AG09319 (cell line): ENCODE measurements around the gene NR1D1.

Experiments
- DNase-seq: peaks from one replicate; pipeline ENCODE4 v3.0.0-alpha.2; 2010; ENCODE audit warnings: low read depth; ENCODE audit errors: extremely low read depth
- CTCF ChIP-seq: IDR thresholded peaks from 2 replicates; pipeline ENCODE4 v1.5.1; 2011; ENCODE audit warnings: low read depth, mild to moderate bottlenecking, inconsistent platforms, low read length, moderate library complexity

NR1D1 gene

DNA sequence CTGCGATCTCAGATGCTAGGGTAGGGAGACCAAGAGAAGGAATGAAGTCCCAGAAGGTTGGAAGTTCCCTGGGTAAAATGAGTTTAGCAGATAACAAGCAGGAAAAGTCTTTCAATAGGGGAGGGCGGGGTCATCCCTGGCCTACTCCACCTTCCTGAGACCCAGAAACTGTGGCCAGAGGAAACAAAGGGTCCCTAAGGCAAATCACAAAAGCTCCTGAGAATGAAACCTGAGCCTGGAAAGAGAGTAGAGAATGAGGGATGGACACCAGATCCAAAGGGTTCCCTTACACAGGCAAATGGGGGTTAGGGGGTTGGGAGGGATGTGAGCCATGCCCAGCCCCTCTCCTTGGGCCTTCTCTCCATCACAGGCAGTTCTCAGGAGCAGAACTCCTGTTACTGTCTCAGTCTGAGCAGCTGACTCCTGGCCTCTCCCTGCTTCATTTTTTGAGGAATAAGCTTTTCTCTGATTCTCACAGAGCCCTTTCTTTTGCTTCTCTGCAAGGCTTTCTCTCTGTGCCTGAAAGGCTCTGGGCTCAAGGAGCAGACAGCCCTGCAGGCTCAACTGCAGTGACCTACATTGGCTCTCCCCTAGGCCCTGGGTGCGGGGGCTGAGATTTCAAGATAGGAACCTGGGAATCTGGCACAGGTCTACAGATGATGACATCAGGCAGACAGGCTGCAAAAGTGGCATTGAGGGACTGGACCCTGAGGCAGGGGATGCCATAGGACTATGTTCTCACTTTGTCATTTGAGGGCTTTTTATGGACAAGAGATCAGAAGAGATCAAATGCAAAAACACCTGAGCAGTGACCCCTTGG, 9.8 kb upstream of the NR1D1 start:
- TF ChIP-seq CTCF: no peak
- no peak for DNase-seq

DNA sequence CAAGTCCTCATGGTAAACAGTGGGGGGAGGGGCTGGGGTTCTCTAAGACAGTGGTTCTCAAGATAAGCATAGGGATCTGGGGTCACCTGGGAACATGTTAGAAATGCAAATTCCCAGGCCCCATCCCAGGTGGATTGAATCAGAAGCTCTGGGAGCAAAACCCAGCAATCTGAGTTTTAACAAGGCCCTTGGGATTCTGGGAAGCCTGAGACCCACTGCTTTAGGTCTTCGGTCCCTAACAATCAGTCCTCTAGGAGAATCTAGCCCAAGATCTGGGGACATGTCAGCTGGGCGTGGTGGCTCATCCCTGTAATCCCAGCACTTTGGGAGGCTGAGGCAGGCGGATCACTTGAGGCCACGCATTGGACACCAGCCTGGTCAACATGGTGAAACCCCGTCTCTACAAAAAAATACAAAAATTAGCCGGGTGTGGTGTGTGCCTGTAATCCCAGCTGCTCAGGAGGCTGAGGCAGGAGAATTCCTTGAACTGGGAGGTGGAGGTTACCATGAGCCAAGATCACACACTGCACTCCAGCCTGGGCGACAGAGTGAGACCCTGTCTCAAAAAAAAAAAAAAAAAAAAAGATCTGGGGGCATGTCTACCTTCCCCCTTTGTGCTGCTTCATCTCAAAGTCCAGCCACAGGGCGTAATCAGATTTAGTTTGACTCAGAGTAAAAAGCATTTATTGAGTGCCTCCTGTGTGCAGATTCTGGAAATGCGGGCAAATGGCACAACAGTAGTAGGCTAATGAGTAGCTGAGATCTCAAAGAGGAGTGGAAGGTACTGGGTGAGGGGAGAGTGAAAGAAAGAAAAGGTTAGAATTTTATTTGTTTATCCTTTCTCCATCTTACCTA, 8.8 kb upstream of the NR1D1 start:
- TF ChIP-seq CTCF: no peak
- DNase-seq: no peak

DNA sequence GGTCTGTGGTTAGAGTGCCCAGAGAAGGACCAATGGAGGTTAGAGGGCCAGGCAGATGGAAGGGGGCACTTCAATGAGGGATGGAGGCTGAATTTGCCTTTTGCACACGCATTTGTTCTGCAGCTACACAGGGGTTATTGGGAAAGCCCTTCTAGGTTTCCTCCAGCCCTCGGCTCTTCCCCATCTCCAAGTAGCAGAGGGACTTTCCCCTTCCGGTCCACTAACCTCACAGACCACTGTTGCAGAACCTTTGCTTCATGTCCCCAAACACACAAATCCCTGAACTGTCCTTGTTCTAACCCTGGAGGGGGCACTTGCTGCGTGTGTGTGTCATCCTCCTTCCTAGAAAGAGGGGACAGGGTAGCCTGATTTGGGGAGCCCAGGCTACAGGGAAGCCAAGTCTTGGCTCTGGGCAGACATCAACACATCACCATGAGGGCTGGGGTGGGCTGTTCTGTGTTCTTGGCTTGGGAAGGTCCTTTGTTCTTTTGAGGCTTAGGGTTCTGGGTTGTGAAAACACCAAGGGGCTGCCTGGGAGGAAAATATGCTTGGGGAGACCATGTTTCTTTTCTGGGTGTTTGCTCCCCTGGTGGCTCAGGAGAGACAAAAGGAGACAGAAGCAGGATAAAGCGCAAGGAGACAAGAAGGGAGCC, 7.3 kb upstream of the NR1D1 start:
- no peak for DNase-seq
- TF ChIP-seq CTCF: no peak; the same call in 1 of the 2 replicates

DNA sequence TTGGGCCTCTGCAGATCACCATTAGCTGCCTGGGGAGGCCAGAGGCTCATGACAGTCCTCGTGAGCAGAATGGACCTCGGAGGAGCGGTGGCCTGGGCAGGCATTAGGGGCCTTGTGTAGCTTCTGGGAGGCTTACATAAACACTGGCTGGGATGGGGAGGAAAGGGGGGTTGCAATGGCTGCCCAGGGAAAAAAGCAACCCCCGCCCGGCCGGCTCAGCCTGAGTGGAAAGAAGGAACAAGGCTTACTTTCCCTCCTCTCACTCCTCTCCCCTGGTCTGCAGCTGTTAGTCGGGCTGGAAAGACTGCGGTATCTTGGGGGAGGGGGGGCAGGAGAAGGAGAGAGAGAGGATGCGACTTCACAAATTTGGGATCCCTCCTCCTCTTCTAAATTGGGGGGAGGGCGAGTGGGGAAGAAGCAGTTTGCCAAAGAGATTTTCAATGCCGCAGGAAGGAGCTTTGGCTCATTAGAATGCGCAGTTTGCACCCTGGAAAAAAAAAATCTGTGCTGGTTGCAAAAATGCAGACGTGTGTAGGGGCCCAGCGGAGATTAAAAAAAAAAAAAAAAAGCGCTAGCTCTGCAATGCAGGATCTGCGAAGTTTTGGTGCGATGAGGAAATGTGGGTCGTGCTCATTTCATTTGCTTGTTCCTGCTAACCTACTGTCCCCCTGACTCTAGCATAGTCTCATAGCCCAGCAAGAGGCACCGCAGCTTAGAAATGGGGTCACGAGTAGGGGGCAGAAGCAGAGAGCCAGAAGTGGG, 6.6 kb upstream of the NR1D1 start:
- no peak for DNase-seq

GRCh38 chr17:40105861-40106759, 5.7 kb upstream of the NR1D1 start:
- TF ChIP-seq CTCF: no peak
- DNase-seq: no peak

More for the DNA sequence above, 6.6 kb upstream of the NR1D1 start:
- no peak for TF ChIP-seq CTCF
